Neural progenitor cell (in vitro differentiated cells): ENCODE results near the gene ANTXR1.

Experiments
- EZH2 ChIP-seq: fragments of 200-600 bp; sonication (generic); IDR thresholded peaks from 2 replicates; pipeline ENCODE4 v1.6.1; 2017; ENCODE audit warnings: antibody characterized with exemption, mild to moderate bottlenecking, moderate library complexity
- TF ChIP-seq, protein P1 (sequence below): fragments of 200-600 bp; sonication (generic); IDR thresholded peaks from 2 replicates; pipeline ENCODE4 v1.5.1; 2017; ENCODE audit warnings: antibody characterized with exemption, mild to moderate bottlenecking

DNA sequence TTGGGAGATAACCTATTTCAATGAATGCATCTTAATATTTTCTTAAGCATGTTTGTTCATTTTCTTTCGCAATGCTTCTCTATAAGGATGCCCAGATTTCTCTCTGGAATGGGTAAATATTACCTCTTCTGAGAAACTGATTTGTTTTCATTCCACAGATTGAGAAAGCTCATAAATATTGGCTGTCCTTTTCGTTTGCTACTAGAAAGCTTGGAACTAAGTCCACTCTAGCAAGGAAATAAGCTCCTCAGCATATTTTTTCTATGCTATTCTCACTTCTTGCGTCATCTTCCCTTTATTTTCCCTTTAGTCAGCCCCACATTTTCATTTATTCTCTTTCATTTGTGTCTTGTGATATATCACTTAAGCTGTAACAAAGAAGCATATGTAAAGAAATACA is 76.3 kb downstream of the ANTXR1 start:
- TF ChIP-seq, protein P1, sequence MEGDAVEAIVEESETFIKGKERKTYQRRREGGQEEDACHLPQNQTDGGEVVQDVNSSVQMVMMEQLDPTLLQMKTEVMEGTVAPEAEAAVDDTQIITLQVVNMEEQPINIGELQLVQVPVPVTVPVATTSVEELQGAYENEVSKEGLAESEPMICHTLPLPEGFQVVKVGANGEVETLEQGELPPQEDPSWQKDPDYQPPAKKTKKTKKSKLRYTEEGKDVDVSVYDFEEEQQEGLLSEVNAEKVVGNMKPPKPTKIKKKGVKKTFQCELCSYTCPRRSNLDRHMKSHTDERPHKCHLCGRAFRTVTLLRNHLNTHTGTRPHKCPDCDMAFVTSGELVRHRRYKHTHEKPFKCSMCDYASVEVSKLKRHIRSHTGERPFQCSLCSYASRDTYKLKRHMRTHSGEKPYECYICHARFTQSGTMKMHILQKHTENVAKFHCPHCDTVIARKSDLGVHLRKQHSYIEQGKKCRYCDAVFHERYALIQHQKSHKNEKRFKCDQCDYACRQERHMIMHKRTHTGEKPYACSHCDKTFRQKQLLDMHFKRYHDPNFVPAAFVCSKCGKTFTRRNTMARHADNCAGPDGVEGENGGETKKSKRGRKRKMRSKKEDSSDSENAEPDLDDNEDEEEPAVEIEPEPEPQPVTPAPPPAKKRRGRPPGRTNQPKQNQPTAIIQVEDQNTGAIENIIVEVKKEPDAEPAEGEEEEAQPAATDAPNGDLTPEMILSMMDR, result no peak
- no peak for TF ChIP-seq EZH2
